HG03175 (cell line): ENCODE data around the gene FAM187B.
"Not testable (repeated sequence)": the region's sequence is repeated elsewhere in the genome, so short reads cannot be mapped to it uniquely, and the experiment has no call there.

Source experiments
- ATAC-seq: cut with Tn5 transposase; IDR thresholded peaks from one replicate; pipeline ENCODE4 v1.9.1; 2021; ENCODE audit warnings: mild to moderate bottlenecking, moderate library complexity; ENCODE audit not compliant: unreplicated experiment

Gene FAM187B

DNA sequence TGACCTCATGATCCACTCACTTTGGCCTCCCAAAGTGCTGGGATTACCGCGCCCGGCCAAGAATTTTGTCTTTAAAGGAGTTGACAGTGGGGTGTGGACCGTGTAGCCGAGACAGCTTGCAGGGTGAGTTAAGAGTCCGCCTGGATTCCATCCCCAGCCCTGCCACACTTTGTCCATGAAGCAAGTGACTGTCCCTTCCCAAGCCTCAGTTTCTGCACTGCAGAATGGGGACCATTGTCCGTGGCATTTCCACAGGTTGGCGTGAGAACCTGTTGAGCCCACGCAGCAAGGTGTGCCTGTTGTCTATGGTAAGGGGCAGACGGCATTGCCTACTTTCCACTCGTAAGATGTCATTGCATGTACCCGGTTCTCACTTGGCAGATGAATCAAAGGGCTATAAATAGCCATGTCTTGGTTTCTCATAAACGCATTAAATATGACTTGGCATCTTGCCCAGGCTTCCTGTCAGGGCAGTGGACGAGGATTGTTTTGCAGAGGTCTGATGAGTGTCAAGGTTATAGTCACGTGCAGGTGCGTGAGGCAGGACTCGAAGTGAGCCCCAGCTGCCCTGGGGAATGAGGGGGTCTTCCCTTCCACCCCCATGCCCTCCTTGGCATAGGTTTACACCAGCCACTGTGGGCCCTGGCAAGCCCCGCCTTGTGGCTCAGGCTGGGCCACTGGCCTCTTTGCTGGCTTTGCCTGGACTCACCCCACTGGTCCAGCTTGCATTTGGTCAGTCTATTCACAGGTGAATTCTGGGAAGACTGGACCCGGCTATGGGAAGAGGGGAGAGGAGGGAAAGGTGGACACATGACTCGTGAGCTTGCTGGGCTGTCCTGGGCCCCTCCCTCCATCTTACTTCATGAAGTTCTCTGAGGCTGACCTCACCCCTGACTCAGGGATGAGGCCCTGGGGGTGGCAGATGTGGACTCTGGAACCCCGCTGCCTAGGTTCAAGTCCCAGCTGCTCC, 14.6 kb downstream of the FAM187B start:
- peak; percentile 61 for ATAC-seq

DNA sequence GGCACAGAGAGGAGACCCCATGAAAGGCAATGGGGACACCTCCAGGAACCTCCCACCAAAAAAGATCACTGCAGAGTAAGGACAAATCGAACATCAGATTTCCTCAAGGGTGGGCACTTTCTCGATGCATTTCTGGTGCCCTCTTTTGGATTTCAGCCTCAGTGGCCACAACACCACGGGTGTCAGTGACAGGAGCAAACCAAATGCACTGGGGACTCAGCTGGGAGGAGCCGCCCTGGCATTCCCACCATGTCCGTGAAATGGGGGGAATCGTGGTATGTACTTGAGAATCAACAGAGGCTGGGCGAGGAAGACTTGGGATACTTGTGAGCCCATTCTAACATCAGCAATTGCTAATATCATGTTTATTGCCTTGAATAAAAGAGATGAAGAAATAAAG, 16.3 kb downstream of the FAM187B start:
- no peak for ATAC-seq

DNA sequence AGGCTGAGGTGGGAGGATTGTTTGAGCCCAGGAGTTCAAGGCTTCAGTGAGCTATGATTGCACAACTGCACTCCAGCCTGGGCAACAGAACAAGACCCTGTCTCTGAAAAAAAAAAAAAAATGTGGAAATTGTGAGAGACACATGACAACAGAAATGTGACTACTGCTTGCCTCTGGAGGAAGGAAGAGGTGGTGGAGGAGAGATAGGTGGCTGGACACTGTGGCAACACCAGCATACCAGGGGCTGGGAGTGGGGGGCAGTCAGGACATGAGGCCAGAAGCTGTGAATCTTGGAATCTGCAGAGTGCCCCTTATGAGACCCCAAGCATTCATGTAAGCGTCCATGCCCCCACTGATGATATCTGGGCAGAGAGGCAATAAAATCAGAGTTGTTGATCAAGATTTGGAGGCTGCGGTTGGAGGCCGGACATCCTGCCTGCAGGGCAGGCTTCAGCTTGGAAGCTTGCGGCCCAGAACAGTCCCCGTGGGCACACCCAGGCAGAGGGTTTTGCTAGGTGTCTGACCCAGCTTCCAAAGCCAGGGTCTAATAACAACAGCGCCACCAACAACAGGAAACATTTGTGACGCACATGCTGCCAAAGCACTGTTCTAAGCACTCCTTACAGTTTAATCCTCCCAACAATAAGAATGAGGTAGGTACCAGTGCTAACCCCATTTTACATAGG, 16.9 kb downstream of the FAM187B start:
- no peak for ATAC-seq

DNA sequence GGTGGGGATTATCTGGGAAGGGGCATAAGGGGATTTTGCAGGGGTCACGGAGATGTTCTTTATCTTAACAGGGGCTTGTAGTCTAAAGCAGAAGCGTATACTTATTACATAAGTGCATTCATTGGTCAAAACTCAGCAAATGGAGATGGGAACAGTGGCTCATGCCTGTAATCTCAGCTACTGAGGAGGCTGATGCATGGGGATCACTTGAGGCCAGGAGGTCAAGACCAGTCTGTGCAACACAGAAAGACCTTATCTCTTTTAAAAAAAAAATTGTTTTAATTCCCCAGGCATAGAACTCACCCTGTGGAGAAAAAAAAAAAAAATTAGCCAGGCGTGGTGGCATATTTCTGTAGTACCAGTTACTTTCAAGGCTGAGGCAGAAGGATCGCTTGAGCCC, 18.9 kb downstream of the FAM187B start:
- no peak for ATAC-seq

DNA sequence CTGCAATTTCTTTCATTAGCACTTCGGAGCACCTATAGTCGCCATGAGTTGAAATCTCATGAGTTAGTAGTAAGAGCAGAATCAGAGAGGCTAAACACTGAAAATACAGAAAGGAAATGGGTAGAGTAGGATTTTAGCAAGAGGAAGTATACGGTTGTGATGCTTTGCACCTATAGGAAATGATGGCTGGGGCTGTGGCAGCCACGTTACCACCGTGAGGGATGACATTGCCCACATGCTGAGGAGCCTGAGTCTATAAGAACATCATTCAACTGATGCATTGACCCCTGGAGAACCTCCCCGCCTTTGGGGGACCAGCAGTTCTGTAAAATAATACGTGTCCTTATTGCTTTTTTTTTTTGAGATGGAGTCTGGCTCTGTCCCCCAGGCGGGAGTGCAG, 20.4 kb downstream of the FAM187B start:
- ATAC-seq, result no peak

DNA sequence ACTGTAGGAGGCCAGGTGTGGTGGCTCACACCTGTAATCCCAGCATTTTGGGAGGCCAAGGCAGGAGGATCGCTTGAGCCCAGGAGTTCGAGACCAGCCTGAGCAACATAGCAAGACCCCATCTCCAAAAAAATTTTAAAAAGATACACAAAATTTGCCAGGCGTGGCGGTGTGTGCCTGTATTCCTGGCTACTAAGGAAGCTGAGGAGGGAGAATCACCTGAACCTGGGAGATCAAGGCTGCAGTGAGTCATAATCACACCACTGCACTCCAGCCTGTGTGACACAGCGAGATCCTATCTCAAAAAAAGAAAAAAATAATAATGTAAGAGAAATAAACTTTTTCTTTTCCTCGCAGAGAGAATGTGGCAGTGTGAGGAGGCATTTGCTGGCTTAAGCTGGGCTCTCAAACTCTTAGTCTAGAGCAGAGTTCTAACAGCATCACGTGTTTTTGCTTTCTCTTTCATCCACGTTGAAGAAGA, 21.1 kb downstream of the FAM187B start:
- no peak for ATAC-seq

DNA sequence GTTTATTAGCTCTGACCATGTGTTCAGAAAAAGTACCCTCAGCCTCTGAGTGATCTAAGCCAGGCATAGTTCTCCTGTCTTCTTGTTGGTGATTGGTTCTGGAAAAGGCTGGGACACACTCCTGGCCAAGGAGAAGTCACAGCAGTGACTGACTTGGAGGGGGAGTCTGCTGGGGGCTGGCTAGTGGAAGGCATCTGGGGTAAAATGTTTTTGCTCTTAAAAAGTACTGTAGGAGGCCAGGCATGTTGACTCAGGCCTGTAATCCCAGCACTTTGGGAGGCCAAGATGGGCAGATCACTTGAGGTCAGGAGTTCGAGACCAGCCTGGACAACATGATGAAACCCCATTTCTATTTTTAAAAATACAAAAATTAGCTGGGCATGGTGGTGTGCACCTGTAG, 21.7 kb downstream of the FAM187B start:
- ATAC-seq, result no peak

DNA sequence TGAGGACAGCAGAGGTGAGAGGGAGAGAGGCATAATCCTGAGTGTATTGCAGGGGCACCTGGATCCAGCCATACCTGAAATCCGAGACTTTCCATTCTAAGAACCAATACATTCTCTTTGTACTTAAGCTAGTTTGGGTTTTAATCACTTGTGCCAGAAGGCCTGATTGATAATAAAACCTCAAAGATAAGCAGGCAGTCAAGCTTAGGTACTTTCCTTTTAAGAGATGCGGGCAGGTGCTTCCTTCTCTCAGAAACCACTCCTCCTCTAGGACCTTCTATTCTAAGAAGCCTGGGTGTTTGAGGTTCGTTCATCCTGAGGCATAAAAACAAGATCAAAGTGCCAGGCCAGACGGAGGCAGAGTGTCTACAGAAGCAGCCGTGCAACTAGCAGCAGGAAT, 22.2 kb downstream of the FAM187B start:
- no peak for ATAC-seq

DNA sequence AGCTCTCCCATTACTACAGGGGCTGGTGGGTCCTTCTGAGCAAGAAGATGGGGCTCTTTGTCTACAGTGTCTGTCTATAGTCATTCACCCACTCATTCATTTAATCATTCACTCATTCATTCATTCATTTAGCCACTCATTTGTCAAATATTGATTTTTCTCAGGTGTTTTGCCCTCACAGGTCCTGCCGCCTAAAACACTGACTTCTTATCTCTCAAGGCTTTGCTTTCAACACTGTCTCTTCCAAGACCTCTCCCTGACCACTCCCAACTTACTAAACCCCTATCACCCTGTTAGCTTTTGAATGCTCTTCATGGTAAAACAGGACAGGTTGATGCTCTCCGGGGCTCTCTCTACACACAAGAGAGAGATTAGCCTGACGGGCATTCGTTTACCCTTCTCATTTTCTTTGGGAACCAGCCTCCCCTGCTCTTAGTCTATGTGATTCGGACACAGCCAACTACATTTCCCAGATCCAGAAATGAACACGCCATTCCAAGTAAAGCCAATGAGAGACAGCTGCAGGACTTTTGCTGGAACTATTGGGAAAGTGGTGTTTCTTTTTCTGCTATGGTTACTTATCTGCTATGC, 22.7 kb downstream of the FAM187B start:
- no peak for ATAC-seq

DNA sequence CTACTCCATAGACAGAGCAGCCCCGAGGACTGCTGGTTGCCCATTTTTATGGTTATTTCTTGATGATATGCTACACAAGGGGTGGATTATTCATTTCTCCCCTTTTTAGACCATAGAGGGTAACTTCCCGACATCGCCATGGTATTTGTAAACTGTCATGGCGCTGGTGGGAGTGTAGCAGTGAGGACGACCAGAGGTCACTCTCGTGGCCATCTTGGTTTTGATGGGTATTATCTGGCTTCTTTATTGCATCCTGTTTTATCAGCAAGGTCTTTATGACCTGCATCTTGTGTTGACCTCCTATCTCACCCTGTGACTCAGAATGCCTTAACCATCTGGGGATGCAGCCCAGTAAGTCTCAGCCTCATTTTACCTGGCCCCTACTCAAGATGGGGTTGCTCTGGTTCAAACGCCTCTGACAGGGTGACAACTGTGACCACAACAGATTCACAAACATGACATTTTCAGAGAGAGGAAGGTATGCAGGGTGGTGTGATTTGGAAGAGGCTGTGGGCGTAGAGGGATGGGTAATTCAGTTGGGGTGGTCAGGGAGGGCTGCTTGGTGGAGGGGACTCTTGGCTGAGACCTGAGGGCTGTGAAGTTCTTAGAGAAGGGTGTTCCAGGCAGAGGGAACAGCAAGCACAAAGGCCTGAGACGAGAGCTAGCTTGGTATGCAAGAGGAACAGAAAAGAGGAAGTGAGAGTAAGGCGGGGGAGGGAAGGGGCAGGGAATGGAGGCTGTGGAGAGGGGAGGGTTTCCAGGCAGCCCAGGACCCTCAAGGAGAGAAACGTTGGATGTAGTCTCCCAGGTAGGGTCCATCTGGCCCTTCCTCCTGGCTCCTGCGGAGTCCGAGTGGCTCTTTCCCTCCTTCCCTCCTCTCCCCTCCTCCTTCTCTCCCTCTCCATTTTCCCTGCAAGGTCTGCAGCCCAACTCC, 23.5 kb downstream of the FAM187B start:
- ATAC-seq, result peak; percentile 67

DNA sequence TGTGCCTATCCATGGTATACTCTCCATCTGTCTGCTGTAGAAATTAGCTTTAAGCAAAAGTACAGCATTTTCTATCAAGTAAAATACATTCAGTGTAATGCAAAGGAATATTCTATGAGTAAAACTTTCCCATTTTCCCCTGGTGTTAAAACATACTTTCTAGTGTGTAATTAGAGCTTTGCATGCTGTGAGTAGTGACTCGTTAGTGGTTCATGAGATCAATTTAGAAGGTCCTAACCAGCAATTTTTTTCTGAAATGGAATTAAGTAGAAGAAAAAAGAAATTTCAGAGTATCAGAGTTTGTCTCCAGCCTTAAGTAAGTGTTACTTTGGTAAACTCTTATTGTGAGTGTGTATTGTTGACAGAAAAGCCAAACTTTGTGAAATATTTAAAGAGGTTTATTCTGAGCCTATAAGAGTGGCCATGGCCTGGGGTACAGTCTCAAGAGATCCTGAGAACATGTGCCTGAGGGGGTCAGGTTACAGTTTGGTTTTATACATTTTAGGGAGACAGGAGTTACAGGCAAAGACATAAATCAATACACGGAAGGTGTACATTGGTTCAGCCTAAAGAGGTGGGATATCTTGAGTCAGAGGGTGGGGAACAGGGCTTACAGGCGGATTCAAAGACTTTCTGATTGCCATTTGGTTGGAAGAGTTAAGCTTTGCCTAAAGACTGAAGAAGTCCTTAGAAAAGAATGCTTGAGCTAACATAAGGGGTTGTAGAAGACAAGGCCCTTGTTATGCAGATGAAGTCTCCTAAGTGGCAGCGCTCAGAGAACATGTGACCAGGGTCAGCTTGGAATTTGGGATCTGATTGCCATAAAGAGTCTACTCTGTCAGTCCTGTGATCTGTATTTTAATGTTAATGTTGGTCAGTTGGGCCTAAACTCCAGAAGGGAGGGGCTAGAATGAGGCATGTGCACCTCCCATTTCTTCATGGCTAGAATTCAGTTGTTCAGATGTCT, 25.5 kb downstream of the FAM187B start:
- ATAC-seq, result no peak

DNA sequence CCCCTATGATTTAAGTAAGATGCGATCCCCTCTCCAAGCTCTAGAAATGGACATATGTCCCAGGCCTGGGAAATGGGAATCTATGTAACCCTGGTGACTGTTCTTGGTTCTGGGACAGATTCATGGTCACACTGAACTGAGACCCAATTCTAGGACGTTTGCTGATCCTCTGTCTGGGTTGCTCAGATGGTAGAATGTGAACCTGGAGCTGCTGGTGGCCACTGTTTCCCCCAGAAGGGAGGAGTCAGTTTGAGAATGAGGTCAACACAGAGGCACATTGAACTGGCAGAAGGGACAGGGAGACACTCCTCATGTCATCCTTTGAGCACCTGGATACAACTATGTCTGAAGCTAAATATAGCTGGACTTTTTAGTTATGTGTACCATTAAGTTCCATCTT, 29.1 kb downstream of the FAM187B start:
- no peak for ATAC-seq

DNA sequence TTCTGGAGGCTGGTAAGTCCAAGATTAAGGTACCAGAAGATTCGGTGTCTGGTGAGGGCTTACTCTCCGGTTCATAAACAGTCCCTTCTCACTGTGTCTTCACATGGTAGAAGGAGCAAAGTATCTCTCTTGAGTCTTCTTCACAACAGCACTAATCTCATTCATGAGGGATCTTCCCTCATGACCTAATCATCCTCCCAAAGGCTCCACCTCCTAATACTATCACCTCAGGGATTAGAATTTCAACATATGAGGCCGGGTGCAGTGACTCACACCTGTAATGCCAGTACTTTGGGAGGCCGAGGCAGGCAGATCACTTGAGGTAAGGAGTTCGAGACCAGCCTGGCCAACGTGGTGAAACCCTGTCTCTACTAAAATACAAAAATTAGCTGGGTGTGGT, 31.7 kb downstream of the FAM187B start:
- not testable (repeated sequence) for ATAC-seq

DNA sequence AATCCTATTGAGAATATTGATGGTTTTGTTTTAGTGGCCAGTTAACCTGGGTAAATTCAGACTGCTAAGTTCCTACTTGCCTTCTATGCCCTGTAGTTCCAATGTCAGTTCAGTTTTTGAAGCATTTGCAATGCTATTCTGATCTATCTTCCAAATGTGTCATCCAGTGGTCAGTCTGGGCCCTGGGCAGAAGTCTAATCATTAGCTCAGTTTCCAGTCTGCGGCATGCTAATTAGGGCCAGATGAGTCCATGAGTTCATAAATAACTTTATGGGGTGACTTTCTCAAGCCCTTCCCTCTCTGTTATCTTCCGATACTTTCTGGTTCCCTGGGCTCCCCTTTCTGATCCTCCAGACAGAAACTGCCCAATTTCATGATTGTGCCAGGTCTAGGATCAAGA, 32.7 kb downstream of the FAM187B start:
- no peak for ATAC-seq

DNA sequence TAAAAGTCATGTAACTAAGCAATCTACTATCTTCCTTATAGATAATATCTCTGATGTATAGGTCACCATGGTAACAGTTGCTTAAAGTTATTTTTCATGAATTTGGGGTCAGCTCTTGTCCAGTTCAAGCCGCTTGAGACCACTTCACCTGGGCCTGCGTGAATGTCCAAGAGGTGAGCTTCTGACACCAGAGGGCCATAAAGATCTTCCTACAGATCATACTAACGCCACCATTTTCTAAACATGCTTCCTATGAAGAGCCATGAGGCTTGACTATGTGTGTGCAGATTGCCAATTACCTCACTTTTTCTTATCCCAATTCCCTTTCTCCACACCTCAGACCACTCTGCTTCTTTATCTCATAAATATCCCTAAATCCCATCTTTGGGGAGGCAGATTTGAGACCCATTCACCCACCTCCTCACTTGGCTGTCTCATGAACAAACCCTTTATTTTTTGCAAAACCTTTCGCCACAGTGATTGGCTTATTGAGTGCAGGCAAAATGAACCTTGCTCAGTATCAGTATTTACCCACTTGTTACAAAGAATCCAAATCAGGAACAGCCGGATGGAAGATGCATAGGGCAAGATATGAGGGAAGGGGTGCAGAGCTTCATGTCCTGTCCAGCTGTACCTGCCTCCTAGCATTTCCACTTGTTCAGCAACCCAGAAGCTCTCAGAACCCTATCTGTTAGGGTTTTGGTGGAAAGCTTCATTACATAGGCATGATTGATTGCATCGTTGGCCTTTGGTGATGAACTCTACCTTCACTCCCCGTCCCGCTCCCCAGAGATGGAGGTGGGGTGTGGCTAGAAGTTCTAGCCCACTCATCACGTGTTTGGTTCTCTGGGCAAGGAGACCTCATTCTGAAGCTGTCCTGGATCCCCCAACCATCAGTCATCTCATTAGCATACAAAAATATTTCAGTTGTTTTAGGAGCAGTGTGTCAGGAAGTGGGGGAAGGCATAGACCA, 34.2 kb downstream of the FAM187B start:
- ATAC-seq, result no peak

DNA sequence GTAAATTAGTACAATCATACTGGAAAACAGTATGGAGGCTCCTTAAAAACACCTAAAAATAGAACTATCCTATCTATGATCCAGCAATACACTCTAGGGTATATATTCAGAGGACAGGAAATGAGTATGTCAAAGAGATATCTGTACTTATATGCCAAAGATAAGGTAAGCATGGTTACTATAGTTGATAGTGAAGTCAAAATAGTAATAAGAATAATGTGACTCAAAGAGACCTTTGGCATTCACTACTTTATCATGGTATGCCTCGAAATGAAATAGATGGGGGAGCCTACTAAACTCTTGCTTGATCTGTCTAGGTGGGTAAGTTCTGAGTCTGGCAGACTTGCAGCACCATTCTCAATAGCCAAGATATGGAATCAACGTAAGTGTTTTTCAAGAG, 43.7 kb downstream of the FAM187B start:
- no peak for ATAC-seq

DNA sequence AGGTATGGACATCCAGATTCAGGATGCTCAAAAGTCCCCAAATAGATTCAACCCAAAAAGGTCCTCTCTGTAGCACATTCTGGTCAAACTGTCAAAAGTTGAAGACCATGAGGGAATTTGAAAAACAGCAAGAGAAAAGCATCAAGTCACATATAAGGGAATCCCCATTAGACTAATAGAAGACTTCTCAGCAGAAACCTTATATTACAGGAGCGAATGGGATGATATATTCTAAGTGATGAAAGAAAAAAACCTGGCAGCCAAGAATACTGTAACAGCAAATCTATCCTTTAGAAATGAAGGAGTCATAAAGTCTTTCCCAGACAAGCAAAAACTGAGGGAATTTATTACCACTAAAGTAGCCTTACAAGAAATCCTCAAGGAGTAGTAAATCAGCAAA, 44.3 kb downstream of the FAM187B start:
- no peak for ATAC-seq

DNA sequence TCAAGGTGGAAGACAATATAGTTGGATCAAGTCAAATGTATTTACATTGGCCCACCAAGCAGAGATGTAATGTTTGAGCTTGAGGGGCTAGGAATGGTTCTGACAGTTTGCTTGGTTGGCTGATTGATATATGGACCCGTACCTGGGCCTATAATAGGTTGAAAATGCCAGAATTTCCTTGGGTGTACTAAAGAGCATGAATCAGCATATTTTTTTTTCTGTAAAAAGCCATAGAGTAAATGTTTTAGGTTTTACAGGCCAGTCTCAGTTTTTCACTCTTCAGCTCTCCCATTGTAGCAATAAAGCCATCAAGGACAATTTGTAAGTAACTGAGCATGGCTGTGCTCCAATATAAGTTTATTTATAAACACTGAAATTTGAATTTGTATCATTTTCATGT, 47.2 kb downstream of the FAM187B start:
- no peak for ATAC-seq
